ENCODE data around the gene PTAFR. TPM values are rescaled to one million over a fixed set of nuclear protein-coding genes. Genes with fewer than 3 reads are reported as not detected.

The PTAFR gene
- total RNA-seq, 2 experiments from 2014 or later: 0.47 to 0.53 TPM

- ATAC-seq (ENCODE audit: poor library complexity) (no peak), DNase-seq (no peak)
- TF ChIP-seq CTCF (IDR thresholded peaks at IDR 0.05): no peak
- H3K4me1 Mint-ChIP-seq (ENCODE audit: low read depth): no peaks in the 10 kb centered on the region
- H3K36me3 Mint-ChIP-seq (ENCODE audit: low read depth): no peaks in the 10 kb centered on the region
- no peaks in the 10 kb centered on the region for H3K27me3 ChIP-seq (ENCODE audit: control insufficient read depth in 1 of 2, insufficient read depth in 2 of 2, low read length in 2 of 2)
- ChIA-PET POLR2A (no interaction called here), CTCF (no interaction called here)
- peaks cover 0 to 4% of the 10 kb centered on the region in 2 experiments for H3K9me3 ChIP-seq (ENCODE audit: control insufficient read depth in 1 of 2, insufficient read depth in 1 of 2, low read length in 2 of 2)
- no peak overlapping the region for H3K4me3 Mint-ChIP-seq
- H3K9me3 Mint-ChIP-seq: no peaks in the 10 kb centered on the region
- H3K27me3 Mint-ChIP-seq: no peaks in the 10 kb centered on the region
- no peaks in the 10 kb centered on the region for H3K4me1 ChIP-seq (ENCODE audit: insufficient read depth, low read length)
- H3K27ac ChIP-seq (ENCODE audit: low read depth in 1 of 2, low read length in 2 of 2): no peak overlapping the region
- H3K36me3 ChIP-seq (ENCODE audit: insufficient read depth, low read length): no peaks in the 10 kb centered on the region
- intact Hi-C loops (cut with DNase I, micrococcal nuclease): no loop called here
- H3K27ac Mint-ChIP-seq: no peak overlapping the region
- H3K4me3 ChIP-seq (ENCODE audit: low read length): no peak overlapping the region
Observed at GRCh38 chr1:28134651-28135207, 41.8 kb downstream of the PTAFR start.

DNA sequence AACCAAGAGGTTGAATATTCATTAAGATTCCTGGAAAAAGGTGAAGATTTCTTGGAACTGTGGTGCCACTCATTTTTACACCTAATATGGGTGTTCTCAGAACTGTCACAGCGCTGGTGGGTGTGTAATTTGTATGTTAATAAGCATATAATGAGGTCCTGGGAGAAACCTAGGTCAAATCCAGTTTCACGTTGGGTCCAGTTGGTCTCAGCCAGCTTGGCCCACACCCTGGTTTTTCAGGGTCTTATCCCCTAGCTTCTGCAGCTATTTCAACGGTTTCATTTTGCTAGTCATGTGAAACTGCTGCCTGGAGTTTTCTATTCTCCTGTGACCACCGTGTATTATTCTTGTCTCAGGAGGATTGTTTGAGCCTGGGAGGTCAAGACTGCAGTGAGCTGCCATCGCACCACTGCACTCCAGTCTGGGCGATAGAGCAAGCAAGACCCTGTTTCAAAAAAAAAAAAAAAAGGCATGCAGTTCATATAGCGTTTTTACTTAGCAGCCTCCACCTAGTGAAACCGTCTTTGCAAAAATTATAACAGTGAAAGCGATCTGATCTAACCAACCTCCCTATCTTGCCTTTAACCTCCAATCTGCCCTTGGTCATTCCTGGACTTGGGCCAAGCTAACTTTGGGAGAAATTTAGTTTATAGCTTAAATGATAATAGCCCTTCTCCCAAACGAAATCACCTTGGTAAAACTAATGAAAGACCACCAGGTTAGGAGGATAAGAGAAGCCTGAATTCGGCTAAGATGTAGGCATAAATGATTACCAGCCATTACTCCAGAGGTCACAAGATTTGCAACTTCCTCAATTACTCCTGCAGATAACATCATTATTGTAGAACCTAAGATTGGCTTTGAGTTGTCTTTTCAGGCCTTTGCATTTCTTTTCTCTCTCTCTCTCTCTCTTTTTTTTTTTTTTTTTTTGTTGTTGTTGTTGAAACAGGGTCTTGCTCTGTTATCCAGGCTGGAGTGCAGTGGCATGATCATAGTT, 44.0 kb downstream of the PTAFR start:
- peaks cover 2% of the 10 kb centered on the region for H3K4me1 ChIP-seq (ENCODE audit: insufficient read depth, low read length)
- H3K36me3 Mint-ChIP-seq (ENCODE audit: low read depth): no peaks in the 10 kb centered on the region
- intact Hi-C loops (cut with DNase I, micrococcal nuclease): no loop called here
- H3K27me3 ChIP-seq (ENCODE audit: control insufficient read depth in 1 of 2, insufficient read depth in 2 of 2, low read length in 2 of 2): no peaks in the 10 kb centered on the region
- H3K27ac Mint-ChIP-seq: no peak overlapping the region
- H3K4me1 Mint-ChIP-seq (ENCODE audit: low read depth): no peaks in the 10 kb centered on the region
- DNase-seq (no peak), ATAC-seq (ENCODE audit: poor library complexity) (no peak)
- no peak for TF ChIP-seq CTCF (IDR thresholded peaks at IDR 0.05)
- ChIA-PET POLR2A (no interaction called here), CTCF (interaction anchor here (0.6 kb wide), 1 partner anchor 32 kb away, joined by 4 read pairs; no protein-coding TSS in a partner anchor)
- no peak overlapping the region for H3K4me3 ChIP-seq (ENCODE audit: low read length)
- H3K27ac ChIP-seq (ENCODE audit: low read depth in 1 of 2, low read length in 2 of 2): no peak overlapping the region
- peaks cover 0 to 4% of the 10 kb centered on the region in 2 experiments for H3K9me3 ChIP-seq (ENCODE audit: control insufficient read depth in 1 of 2, insufficient read depth in 1 of 2, low read length in 2 of 2)
- H3K4me3 Mint-ChIP-seq: no peak overlapping the region
- H3K27me3 Mint-ChIP-seq: peaks cover 6% of the 10 kb centered on the region
- no peaks in the 10 kb centered on the region for H3K36me3 ChIP-seq (ENCODE audit: insufficient read depth, low read length)
- no peaks in the 10 kb centered on the region for H3K9me3 Mint-ChIP-seq

DNA sequence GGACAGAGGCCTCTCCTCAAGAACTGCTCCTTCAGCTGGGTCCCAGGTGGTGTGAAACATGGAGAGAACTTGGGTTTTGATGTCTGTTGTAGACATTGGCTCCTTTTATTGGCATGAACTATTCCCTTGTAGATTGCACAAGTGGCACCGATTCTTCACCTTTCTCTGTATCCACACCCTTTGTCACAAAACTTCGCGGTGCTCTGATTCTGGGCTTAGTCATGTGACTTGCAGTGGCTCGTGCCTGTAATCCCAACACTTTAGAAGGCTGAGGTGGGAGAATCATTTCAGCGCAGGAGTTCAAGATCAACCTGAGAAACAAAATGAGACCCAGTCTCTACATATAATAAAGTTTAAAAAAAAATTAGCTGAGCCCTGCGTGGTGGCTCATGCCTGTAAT, 45.6 kb downstream of the PTAFR start:
- Mint-ChIP-seq H3K27me3 (peaks cover 11% of the 10 kb centered on the region), H3K27ac (no peak overlapping the region), H3K36me3 (ENCODE audit: low read depth) (no peaks in the 10 kb centered on the region), H3K4me1 (ENCODE audit: low read depth) (no peaks in the 10 kb centered on the region), H3K4me3 (no peak overlapping the region), H3K9me3 (no peaks in the 10 kb centered on the region)
- ChIA-PET CTCF (no interaction called here), POLR2A (no interaction called here)
- H3K27me3 ChIP-seq (ENCODE audit: control insufficient read depth in 1 of 2, insufficient read depth in 2 of 2, low read length in 2 of 2): peaks cover 0 to 4% of the 10 kb centered on the region in 2 experiments
- TF ChIP-seq CTCF (IDR thresholded peaks at IDR 0.05): no peak
- no peaks in the 10 kb centered on the region for H3K36me3 ChIP-seq (ENCODE audit: insufficient read depth, low read length)
- DNase-seq (no peak), ATAC-seq (ENCODE audit: poor library complexity) (no peak)
- peaks cover 0 to 4% of the 10 kb centered on the region in 2 experiments for H3K9me3 ChIP-seq (ENCODE audit: control insufficient read depth in 1 of 2, insufficient read depth in 1 of 2, low read length in 2 of 2)
- peaks cover 2% of the 10 kb centered on the region for H3K4me1 ChIP-seq (ENCODE audit: insufficient read depth, low read length)
- H3K27ac ChIP-seq (ENCODE audit: low read depth in 1 of 2, low read length in 2 of 2): no peak overlapping the region
- intact Hi-C loops (cut with DNase I, micrococcal nuclease): no loop called here
- no peak overlapping the region for H3K4me3 ChIP-seq (ENCODE audit: low read length)

Data from CD4-positive, alpha-beta T cell (primary cell).